ENCODE results near the gene DDX3X. TPM values are rescaled to one million over a fixed set of nuclear protein-coding genes. Genes with fewer than 3 reads are reported as not detected.

The DDX3X gene
- polyA plus RNA-seq, 3 donors, result 165 to 280 (median 200) TPM

DNA sequence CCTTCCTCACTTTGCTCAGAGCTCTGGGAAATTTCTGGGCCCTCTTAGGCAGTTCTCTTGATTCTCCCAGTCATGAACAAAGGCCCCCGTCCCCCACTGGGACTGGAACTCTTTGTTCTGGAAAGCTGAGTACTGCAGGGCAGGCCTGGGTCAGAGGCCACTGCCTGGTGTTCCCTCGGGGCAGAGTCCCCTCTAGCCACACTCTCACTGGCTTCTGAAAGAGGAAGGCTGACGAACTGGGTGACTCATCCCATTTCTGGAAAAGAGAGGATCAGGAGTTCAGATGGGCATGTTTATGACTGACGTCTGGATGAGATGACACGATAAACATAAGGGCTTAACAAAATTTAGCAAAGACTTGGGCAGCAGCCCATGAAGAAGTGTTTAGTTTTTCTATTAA lies 47.7 kb downstream of the DDX3X start:
- intact Hi-C loops (cut with micrococcal nuclease), result loop anchor here (5.0 to 10.0 kb wide), 2 partner anchors 44 to 53 kb away; no protein-coding TSS in a partner anchor

DNA sequence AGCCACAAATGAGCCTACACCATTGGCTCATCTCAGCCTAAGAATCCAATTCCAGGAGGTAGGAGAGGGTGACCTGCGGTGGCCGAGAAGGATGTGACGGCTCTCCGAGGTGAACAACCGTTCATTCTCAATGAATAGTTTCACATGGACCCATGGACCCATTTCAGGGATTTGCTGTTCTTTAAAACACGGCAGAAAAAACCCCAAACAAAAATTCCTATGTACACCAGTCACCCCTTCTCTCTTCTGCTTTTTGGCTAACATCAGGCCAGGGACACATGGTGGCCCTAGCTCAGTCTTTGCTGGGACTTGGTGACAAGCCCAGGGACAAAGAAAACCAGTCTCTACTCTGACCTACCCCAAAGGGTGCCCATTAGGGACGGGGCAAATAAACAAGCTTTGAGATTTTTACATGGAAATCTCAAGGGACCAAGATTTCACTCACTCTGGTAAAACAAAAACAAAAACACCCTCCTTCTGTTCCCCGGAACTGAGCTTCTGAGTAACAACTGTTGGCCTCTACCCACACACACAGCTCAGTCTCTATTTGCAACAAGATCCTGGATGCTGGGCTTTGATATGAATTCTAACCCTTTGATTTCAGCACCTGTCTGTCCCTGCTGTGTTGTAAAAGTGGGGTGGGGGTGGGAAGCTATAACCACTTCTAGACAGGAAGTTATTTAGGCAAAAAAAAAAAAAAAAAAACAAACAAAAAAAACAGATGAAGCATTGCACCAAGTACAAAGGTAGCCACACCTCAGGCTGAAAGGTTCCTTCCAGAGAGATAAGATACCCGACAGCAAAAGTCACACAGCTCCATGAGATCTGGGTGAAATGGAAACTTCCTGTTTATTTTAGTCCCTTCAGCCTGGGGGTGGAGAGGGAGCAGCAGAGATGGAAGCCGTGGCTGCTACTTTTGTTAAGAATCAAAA lies 49.0 kb downstream of the DDX3X start:
- Mint-ChIP-seq H3K36me3 (peaks cover 0 to 2% of the 10 kb centered on the region in 2 donors), H3K4me1 (peaks cover 24% of the 10 kb centered on the region), H3K4me3 (peak overlapping the region; percentile 40 to 67), H3K27me3 (ENCODE audit: low read depth in 3 of 3) (peaks cover 0 to 16% (median 0%) of the 10 kb centered on the region in 3 donors), H3K9me3 (peaks cover 0 to 12% (median 0%) of the 10 kb centered on the region in 7 donors), H3K27ac (peak overlapping the region; percentile 62 to 94 (median 91))
- DNase-seq, result peak; percentile 21 to 54 (median 26)
- no CpG with 5 or more reads among the region's 10 CpGs for WGBS (ENCODE audit: insufficient coverage)
- peak overlapping the region; percentile 19 for H2AFZ ChIP-seq (ENCODE audit: insufficient read depth, low read depth, low read length, poor library complexity, severe bottlenecking)
- no peaks in the 10 kb centered on the region for H3K79me2 ChIP-seq (ENCODE audit: insufficient read depth, low read length)
- H3K9ac ChIP-seq (ENCODE audit: insufficient read depth, low read length, poor library complexity, severe bottlenecking), result no peak overlapping the region
- H3K27ac ChIP-seq (ENCODE audit: low read depth in 1 of 2, low read length in 2 of 2), result peak overlapping the region; percentile 60 to 71
- H3K9me3 ChIP-seq (replicated peaks in 1 of 2; ENCODE audit: control insufficient read depth in 1 of 2, insufficient read depth in 1 of 2, low read length in 2 of 2), result no peaks in the 10 kb centered on the region
- intact Hi-C loops (cut with micrococcal nuclease), result loop anchor here (5.0 to 10.0 kb wide), 2 partner anchors 46 to 52 kb away; no protein-coding TSS in a partner anchor
- no peaks in the 10 kb centered on the region for H3K36me3 ChIP-seq (replicated peaks in 1 of 2; ENCODE audit: control insufficient read depth in 1 of 2, insufficient read depth in 2 of 2, low read length in 2 of 2)
- peak overlapping the region; percentile 50 for H3K4me2 ChIP-seq (replicated peaks; ENCODE audit: extremely low read depth, low read length, poor library complexity, severe bottlenecking)
- peak overlapping the region in 1 of 3 experiments; percentile 1 for H3K4me3 ChIP-seq (replicated peaks in 1 of 3; ENCODE audit: low read depth in 2 of 3, low read length in 3 of 3)
- no peaks in the 10 kb centered on the region for H3K27me3 ChIP-seq (ENCODE audit: control insufficient read depth in 2 of 2, insufficient read depth in 2 of 2, low read length in 2 of 2)
- no peaks in the 10 kb centered on the region for H4K20me1 ChIP-seq (ENCODE audit: insufficient read depth, low read length)
- peaks cover 33 to 40% of the 10 kb centered on the region in 2 donors for H3K4me1 ChIP-seq (ENCODE audit: control insufficient read depth in 1 of 2, insufficient read depth in 2 of 2, low read length in 2 of 2)
- TF ChIP-seq, protein P1, sequence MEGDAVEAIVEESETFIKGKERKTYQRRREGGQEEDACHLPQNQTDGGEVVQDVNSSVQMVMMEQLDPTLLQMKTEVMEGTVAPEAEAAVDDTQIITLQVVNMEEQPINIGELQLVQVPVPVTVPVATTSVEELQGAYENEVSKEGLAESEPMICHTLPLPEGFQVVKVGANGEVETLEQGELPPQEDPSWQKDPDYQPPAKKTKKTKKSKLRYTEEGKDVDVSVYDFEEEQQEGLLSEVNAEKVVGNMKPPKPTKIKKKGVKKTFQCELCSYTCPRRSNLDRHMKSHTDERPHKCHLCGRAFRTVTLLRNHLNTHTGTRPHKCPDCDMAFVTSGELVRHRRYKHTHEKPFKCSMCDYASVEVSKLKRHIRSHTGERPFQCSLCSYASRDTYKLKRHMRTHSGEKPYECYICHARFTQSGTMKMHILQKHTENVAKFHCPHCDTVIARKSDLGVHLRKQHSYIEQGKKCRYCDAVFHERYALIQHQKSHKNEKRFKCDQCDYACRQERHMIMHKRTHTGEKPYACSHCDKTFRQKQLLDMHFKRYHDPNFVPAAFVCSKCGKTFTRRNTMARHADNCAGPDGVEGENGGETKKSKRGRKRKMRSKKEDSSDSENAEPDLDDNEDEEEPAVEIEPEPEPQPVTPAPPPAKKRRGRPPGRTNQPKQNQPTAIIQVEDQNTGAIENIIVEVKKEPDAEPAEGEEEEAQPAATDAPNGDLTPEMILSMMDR (IDR thresholded peaks at IDR 0.05), result no peak

More for the DNA sequence above, 47.7 kb downstream of the DDX3X start:
- Mint-ChIP-seq H3K27me3 (ENCODE audit: low read depth in 3 of 3) (peaks cover 0 to 25% (median 0%) of the 10 kb centered on the region in 3 donors), H3K36me3 (peaks cover 0 to 2% of the 10 kb centered on the region in 2 donors), H3K4me3 (peak overlapping the region in 1 of 2 donors; percentile 30), H3K4me1 (peaks cover 24% of the 10 kb centered on the region), H3K9me3 (peaks cover 0 to 12% (median 0%) of the 10 kb centered on the region in 7 donors), H3K27ac (peak overlapping the region in 6 of 7 donors; percentile 59 to 89 (median 82))
- no peak overlapping the region for H2AFZ ChIP-seq (ENCODE audit: insufficient read depth, low read depth, low read length, poor library complexity, severe bottlenecking)
- H3K4me2 ChIP-seq (replicated peaks; ENCODE audit: extremely low read depth, low read length, poor library complexity, severe bottlenecking), result no peak overlapping the region
- peak overlapping the region; percentile 9 to 27 for H3K27ac ChIP-seq (ENCODE audit: low read depth in 1 of 2, low read length in 2 of 2)
- H3K4me1 ChIP-seq (ENCODE audit: control insufficient read depth in 1 of 2, insufficient read depth in 2 of 2, low read length in 2 of 2), result peaks cover 33 to 40% of the 10 kb centered on the region in 2 donors
- no peaks in the 10 kb centered on the region for H4K20me1 ChIP-seq (ENCODE audit: insufficient read depth, low read length)
- DNase-seq, result peak; percentile 76 to 87 (median 78)
- H3K9me3 ChIP-seq (replicated peaks in 1 of 2; ENCODE audit: control insufficient read depth in 1 of 2, insufficient read depth in 1 of 2, low read length in 2 of 2), result no peaks in the 10 kb centered on the region
- no peaks in the 10 kb centered on the region for H3K79me2 ChIP-seq (ENCODE audit: insufficient read depth, low read length)
- no peak overlapping the region for H3K4me3 ChIP-seq (replicated peaks in 1 of 3; ENCODE audit: low read depth in 2 of 3, low read length in 3 of 3)
- no peaks in the 10 kb centered on the region for H3K27me3 ChIP-seq (ENCODE audit: control insufficient read depth in 2 of 2, insufficient read depth in 2 of 2, low read length in 2 of 2)
- H3K9ac ChIP-seq (ENCODE audit: insufficient read depth, low read length, poor library complexity, severe bottlenecking), result no peak overlapping the region
- 40% methylated on average over 1 of the region's 5 CpGs for WGBS (ENCODE audit: insufficient coverage)
- TF ChIP-seq, protein P1 (IDR thresholded peaks at IDR 0.05), result no peak
- no peaks in the 10 kb centered on the region for H3K36me3 ChIP-seq (replicated peaks in 1 of 2; ENCODE audit: control insufficient read depth in 1 of 2, insufficient read depth in 2 of 2, low read length in 2 of 2)
